Mammary epithelial cell (primary cell): Measurements from ENCODE around the gene IL1B.

Experiments used
- CTCF ChIP-seq, 2 donors: IDR thresholded peaks in 1 of 2; conservative IDR thresholded peaks in 1 of 2; 2 replicates each; pipeline ENCODE4 v1.5.1; 2011 to 2012; ENCODE audit warnings: inconsistent platforms in 2 of 2, low read length in 2 of 2, mild to moderate bottlenecking in 2 of 2, control low read depth in 1 of 2, low read depth in 1 of 2; ENCODE audit not compliant: insufficient read depth in 1 of 2; ENCODE audit errors: extremely low read depth in 1 of 2
- EZH2 ChIP-seq: IDR thresholded peaks from 2 replicates; pipeline ENCODE4 v1.6.1; 2012; ENCODE audit warnings: low read length, inconsistent platforms, borderline replicate concordance

GRCh38 chr2:112787729-112788393 lies 48.7 kb downstream of the IL1B start:
- TF ChIP-seq CTCF (conservative IDR thresholded peaks at IDR 0.05 in 1 of 2, IDR thresholded peaks at IDR 0.05 in 1 of 2; ENCODE audit: extremely low read depth in 1 of 2, insufficient read depth in 1 of 2, low read depth in 1 of 2, low read length in 2 of 2) (no peak), EZH2 (no peak)
